ENCODE results near the gene KRTAP4-11.
"Not testable (repeated sequence)": the region's sequence is repeated elsewhere in the genome, so short reads cannot be mapped to it uniquely, and the experiment has no call there.

The KRTAP4-11 gene

DNA sequence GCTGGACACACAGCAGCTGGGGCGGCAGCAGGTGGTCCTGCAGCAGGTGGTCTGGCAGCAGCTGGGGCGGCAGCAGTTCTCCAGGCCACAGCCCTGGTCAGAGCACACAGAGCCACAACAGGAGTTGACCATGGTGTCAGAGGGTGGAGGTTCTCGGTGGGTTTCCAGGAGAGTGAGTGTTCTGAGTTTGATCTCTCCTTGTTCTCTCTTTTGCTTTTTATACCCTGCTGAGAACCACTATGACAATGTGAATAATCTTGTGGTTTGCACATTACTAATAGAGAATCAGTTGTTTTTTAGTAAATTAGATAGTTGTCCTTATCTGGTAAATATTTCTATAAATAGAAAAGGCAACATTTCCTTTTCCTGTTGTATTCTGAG, 5.8 kb upstream of the KRTAP4-11 start, which contains the start of gene KRTAP4-12:
Gene KRTAP4-12 (minus strand): TSS at position 192 of the 381 bp plus-strand sequence. CDS start 60 bp downstream, at position 132.
- not testable (repeated sequence) for DNase-seq (ENCODE audit: low read depth in 2 of 2)

DNA sequence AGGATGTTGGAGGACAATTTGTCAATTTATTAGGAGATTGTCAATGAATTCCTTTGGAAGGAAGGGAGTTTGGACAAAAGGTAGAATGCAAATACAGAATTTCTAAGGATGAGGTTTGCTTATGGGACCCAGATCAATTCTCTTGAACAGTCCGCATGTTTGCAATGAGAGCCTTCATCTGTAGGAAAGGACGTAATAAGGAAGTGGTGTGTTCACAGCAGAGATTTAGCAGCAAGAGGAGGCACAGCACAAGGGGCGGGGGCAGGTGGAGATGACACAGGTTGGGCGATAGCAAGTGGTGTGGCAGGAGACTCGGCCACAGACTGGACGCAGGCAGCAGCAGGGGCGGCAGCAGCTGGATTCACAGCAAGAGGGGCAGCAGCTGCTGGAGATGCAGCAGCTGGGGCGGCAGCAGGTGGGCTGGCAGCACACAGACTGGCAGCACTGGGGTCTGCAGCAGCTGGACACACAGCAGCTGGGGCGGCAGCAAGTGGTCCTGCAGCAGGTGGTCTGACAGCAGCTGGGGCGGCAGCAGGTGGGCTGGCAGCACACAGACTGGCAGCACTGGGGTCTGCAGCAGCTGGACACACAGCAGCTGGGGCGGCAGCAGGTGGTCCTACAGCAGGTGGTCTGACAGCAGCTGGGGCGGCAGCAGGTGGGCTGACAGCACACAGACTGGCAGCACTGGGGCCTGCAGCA, 5.3 kb upstream of the KRTAP4-11 start:
- not testable (repeated sequence) for DNase-seq (ENCODE audit: low read depth in 2 of 2)

- no peak for DNase-seq (ENCODE audit: low read depth in 2 of 2)
These were observed 3.6 kb upstream of the KRTAP4-11 start for GRCh38 chr17:41121742-41122141.

DNA sequence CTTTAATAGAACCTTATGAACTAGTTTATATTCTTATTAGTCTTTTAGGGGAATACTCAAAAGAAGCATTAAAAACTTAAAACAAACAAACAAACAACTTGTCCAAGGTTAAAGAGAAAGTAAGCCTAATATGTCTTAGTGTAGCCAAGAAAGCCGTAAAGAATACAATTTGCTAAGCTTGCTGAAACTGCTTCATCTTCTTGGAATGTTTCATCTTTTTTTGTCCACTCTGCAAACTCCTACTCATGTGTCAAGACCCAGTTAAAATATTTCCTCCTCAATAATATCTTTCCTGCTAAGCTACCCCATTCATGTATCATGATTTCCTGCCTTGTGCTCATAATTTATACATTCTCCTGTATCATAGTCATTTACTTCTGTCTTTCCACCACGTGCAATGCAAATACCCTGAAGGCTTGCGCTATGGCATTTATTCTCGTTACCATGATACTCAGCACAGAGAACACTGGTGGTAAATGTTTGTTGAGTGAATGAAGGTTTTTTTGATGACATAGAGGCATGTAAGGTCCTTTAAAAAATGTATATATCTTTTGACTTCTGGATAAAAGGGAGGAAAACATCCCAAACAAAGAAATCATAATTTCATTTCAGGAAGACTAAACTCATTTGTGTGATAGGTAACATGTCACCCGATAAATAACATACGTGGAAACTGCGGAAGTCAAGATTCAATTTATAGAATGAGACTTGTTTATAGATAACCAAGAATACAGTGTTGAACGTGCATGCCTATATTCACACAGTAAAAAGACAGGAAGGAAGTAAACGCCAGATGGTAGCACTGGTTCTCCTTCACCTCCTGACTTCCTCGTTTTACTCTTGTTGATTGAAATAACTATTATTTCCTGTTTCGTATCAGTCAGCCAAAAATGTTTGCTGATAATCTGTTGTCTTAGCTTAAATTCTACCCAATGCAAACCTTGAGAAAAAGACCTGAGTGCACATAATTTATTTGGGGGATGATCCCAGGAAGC, 1.8 kb upstream of the KRTAP4-11 start:
- DNase-seq (ENCODE audit: low read depth in 2 of 2): not testable (repeated sequence)

GRCh38 chr17:41118721-41119120, 548 bp upstream of the KRTAP4-11 start:
- no peak for DNase-seq (ENCODE audit: low read depth in 2 of 2)

DNA sequence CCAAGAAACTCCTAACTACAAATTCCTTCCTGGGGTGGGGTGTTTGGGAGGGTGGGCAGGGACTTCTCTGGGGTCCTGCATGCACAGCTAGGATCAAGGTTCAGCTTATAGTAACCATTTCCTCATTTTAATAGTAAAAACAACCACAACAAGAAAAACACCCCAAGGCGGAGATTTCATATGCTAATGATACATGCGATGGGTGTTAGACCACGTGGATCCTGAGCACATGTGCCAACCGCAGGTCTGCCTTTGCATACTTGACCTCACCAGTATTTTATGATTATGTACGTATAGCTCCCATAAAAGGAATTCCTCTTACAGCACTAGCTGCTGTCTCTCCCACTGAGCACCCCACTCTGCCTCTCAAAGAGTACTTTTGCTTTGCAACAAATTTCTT, 1.9 kb downstream of the KRTAP4-11 start:
- no peak for DNase-seq (ENCODE audit: low read depth in 2 of 2)

DNA sequence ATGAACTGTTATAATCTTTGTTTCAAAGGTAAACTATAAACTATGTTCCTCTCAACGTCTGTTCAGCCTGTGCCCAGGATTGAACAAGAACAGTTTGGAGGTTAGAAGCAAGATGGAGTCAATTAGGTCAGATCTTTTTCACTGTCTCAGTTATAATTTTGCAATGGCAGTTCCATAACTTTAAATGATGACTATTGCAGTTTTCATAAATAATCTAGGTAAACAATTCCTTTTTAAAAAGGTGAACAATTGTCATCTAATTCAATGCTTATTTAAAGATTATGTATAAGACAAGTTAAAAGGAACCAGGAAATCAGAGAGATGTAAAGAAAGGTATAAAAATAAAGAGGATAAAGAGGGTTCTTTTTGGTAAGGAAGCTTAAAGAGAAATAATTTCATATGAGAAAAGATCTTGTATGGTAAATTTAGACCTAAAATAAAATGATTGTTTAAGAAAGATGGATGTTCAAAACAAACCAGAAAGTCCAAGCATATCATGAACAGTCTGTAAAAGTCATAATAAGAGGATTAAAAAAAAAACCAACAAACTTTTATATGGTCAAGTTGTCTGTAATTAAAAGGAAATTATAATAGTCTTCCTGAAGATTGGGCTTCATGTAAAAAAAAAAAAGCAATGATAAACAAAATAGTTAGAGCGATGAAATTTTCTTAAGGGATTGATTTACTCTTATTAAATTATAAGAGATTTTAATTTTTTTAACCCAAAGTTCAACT, 6.9 kb downstream of the KRTAP4-11 start:
- DNase-seq (ENCODE audit: low read depth in 2 of 2): no peak

GRCh38 chr17:41108728-41109386, 9.3 kb downstream of the KRTAP4-11 start:
- DNase-seq (ENCODE audit: low read depth in 2 of 2): not testable (repeated sequence)

DNA sequence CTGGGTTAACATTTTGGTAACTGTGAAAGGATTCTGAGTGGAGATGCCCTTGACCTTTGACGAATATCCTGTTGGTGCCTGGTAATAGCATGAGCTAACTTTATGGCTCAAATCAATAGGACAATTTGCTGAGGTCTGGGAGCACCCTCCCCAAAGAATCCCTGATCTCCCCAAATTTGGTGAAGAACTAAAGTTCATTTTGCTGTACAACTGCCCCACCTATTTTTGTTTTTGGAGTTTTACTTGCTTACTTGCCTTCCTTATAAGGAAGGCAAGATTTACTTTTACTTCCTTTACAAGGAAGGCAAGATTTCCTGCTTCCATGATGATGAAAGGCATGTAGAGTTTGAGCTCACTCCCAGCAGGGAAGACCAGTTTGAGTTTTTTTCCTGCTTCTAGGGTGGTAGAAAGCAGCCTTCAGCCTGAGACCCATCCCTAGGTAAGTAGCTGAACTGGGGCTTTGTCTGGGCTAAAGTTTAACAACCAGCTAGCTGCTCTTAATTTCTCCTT, 10.2 kb downstream of the KRTAP4-11 start:
- DNase-seq (ENCODE audit: low read depth in 2 of 2): no peak

- not testable (repeated sequence) for DNase-seq (ENCODE audit: low read depth in 2 of 2)
These were observed 12.8 kb downstream of the KRTAP4-11 start, which contains the start of gene KRTAP4-9 for GRCh38 chr17:41105347-41105746. Gene KRTAP4-9 (plus strand): TSS chr17:41105389. CDS start chr17:41105389, 0 bp downstream.

GRCh38 chr17:41104386-41105038, 13.7 kb downstream of the KRTAP4-11 start:
- not testable (repeated sequence) for DNase-seq (ENCODE audit: low read depth in 2 of 2)

GRCh38 chr17:41103896-41104295, 14.3 kb downstream of the KRTAP4-11 start:
- no peak for DNase-seq (ENCODE audit: low read depth in 2 of 2)

DNA sequence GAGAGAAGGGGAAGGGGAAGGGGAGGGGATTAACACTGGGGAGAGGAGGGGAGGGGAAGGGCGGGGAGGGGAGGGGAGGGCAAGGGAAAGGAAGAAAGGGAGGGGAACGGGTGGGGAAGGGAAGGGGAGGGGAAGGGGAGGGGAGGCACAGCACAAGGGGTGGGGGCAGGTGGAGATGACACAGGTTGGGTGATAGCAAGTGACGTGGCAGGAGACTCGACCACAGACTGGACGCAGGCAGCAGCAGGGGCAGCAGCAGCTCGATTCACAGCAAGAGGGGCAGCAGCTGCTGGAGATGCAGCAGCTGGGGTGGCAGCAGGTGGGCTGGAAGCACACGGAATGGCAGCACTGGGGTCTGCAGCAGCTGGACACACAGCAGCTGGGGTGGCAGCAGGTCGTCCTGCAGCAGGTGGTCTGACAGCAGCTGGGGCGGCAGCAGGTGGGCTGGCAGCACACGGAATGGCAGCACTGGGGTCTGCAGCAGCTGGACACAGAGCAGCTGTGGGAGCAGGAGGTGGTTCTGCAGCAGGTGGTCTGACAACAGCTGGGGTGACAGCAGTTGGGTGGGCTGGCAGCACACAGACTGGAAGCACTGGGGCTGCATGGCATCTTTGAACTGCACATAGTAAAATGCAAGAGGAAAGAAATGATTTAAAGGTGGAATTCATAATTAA, 16.4 kb downstream of the KRTAP4-11 start, which contains the start of gene KRTAP4-16:
Gene KRTAP4-16 (minus strand): TSS at position 624 of the 674 bp plus-strand sequence. CDS start 0 bp downstream, at position 624.
- DNase-seq (ENCODE audit: low read depth in 2 of 2): no peak

DNA sequence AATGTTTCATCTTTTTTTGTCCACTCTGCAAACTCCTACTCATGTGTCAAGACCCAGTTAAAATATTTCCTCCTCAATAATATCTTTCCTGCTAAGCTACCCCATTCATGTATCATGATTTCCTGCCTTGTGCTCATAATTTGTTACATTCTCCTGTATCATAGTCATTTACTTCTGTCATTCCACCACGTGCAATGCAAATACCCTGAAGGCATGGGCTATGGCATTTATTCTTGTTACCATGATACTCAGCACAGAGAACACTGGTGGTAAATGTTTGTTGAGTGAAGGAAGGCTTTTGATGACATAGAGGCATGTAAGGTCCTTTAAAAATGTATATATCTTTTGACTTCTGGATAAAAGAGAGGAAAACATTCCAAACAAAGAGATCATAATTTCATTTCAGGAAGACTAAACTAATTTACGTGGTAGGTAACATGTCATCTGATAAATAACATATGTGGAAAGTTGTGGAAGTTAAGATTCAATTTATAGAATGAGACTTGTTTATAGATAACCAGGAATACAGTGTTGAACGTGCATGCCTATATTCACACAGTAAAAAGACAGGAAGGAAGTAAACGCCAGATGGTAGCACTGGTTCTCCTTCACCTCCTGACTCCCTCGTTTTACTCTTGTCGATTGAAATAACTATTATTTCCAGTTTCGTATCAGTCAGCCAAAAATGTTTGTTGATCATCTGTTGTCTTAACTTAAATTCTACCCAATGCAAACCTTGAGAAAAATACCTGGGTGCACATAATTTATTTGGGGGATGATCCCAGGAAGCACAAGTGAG, 18.3 kb downstream of the KRTAP4-11 start:
- DNase-seq (ENCODE audit: low read depth in 2 of 2): not testable (repeated sequence)

- DNase-seq (ENCODE audit: low read depth in 2 of 2): no peak
These were observed 19.7 kb downstream of the KRTAP4-11 start for GRCh38 chr17:41098481-41098880.

- no peak for DNase-seq (ENCODE audit: low read depth in 2 of 2)
These were observed 20.1 kb downstream of the KRTAP4-11 start, which contains the start of gene KRTAP4-8 for GRCh38 chr17:41098042-41098441. Gene KRTAP4-8 (minus strand): TSS chr17:41098142. CDS start chr17:41098084, 58 bp downstream.

- no peak for DNase-seq (ENCODE audit: low read depth in 2 of 2)
These were observed 22.1 kb downstream of the KRTAP4-11 start for GRCh38 chr17:41096055-41096454.

GRCh38 chr17:41088760-41089352, 29.3 kb downstream of the KRTAP4-11 start:
- DNase-seq (ENCODE audit: low read depth in 2 of 2): not testable (repeated sequence)
